ENCODE data around the gene FGL2.
"Not testable (repeated sequence)": the region's sequence is repeated elsewhere in the genome, so short reads cannot be mapped to it uniquely, and the experiment has no call there.

FGL2 gene

DNA sequence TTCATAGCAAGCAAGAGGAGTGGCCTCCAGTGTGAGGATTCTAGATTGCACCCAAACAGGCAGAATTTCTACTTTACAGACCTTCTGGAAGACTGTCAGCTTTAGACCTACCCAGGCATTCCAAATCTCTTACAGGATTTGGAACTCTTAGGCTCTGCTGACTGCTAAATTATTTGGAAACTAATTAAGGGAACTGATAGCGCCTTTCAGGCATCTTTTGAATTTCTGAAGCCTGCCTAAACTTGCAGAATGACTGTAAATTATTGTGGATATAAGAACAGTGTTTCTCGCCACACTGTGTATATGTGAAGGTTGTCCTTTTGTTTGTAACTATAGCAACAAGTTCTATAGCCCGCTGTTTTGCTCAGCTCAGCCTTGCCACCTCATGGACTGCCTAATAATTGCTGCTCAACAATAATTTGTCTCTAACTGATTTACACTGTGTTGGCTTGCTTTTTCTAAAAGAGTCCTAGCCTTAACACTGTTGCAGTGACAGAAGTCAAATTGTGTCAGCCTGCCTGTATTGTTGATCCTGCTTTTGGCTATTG is 44.6 kb downstream of the FGL2 start:
- DNase-seq = not testable (repeated sequence)

DNA sequence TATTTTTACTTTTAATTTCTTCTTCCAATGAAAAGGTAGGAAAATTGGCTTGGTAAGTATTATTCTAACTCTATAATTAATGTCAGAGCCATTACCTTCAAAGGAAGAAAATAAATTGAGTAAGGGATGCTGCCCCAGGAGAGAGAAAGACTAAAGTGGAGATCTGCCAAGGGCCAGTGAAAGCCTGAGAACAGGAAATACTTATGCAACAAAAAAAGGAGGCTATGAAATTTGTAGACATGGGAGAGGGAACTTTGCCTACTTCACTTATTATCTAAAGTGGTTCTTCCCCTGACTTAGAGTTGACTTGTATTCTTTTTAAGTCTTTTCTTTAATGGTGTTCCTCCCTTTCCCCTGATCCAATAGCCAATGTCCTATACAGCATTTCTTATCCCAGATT is 47.4 kb downstream of the FGL2 start:
- DNase-seq = not testable (repeated sequence)

All from T-helper 9 cell (primary cell).